Choroid plexus epithelial cell (primary cell): Measurements from ENCODE around the gene ZWILCH.

Experiments
- DNase-seq: peaks from one replicate; pipeline ENCODE4 v3.0.0-alpha.2; 2010; ENCODE audit warnings: low read depth
- H3K4me3 ChIP-seq: 2 replicates; pipeline ENCODE4 v1.5.1; 2011; ENCODE audit warnings: low read depth, mild to moderate bottlenecking, control low read depth, low read length, moderate library complexity
- CTCF ChIP-seq: conservative IDR thresholded peaks from 2 replicates; pipeline ENCODE4 v1.5.1; 2011; ENCODE audit warnings: low read depth, mild to moderate bottlenecking, control low read depth, inconsistent platforms, low read length, moderate library complexity

Gene ZWILCH

GRCh38 chr15:66572146-66572545, 67.0 kb downstream of the ZWILCH start:
- TF ChIP-seq CTCF: no peak
- no peak for DNase-seq
- no peak overlapping the region for H3K4me3 ChIP-seq

- no peak overlapping the region for H3K4me3 ChIP-seq
- no peak for TF ChIP-seq CTCF
- DNase-seq: no peak
Observed at GRCh38 chr15:66573348-66573718, 68.2 kb downstream of the ZWILCH start.

GRCh38 chr15:66573719-66574595, 68.8 kb downstream of the ZWILCH start:
- TF ChIP-seq CTCF: no peak
- DNase-seq: no peak
- no peak overlapping the region for H3K4me3 ChIP-seq

- H3K4me3 ChIP-seq: no peak overlapping the region
- no peak for TF ChIP-seq CTCF
- DNase-seq: no peak
Observed at GRCh38 chr15:66574596-66574950, 69.4 kb downstream of the ZWILCH start.

- no peak for TF ChIP-seq CTCF
Observed at GRCh38 chr15:66578286-66578875, 73.3 kb downstream of the ZWILCH start.

GRCh38 chr15:66580643-66581042, 75.5 kb downstream of the ZWILCH start:
- H3K4me3 ChIP-seq: no peak overlapping the region
- TF ChIP-seq CTCF: no peak
- DNase-seq: peak; percentile 25

More at GRCh38 chr15:66578286-66578875, 73.3 kb downstream of the ZWILCH start:
- DNase-seq: peak; percentile 60
- no peak overlapping the region for H3K4me3 ChIP-seq
